ENCODE results near the gene NCKAP1. TPM values are rescaled to one million over a fixed set of nuclear protein-coding genes. Genes with fewer than 3 reads are reported as not detected.

The NCKAP1 gene
- total and polyA plus RNA-seq, 2 of the 4 experiments (the other 2 are of a cell fraction): 91.1 to 160 TPM

DNA sequence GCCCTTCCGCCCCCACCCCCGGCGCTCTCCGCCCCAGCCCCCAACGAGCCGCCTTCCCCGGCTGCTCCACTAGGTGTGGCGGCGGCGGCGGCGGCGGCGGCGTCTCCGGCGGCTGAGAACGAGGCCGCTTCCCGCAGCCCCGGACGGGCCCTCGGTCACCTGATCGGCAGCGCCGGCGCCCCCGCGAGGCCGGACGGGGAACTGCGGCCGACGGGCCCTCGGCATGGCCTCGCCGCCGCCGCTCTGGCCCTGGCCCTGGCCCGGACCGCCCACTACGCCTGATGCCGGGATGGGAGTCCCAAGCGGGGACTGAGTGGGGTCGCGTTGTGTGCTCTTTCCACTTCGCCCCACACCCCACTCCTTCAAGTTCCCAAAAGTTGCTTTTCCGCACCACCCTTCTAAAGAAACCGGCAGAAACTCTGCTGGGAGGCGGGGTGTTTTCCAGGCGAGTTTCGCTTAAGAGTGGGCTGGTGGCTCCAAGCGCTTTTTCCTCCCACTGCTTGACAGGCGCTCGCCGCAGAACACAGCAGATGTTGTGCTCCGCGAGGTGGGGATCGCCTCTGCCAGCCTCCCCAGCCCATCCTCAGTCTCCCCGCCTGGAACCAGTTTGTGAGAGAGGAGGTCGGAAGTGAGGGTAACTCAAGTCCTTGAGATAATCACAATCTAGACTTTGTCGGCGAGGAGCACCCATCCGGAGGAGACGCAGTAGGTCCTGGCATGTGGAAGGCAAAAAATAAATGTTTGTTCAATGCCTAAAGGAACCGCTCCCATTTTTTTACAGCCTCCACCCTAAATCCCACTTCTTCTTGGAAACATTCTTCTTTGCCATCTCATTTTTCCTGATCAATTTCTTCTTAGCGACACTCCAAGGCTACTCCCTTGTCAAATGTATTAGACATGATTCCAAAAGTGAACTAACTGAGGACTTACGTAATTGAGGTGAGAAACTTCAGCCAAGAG lies at the start of gene NCKAP1 (continued):
- TF ChIP-seq, protein P1, sequence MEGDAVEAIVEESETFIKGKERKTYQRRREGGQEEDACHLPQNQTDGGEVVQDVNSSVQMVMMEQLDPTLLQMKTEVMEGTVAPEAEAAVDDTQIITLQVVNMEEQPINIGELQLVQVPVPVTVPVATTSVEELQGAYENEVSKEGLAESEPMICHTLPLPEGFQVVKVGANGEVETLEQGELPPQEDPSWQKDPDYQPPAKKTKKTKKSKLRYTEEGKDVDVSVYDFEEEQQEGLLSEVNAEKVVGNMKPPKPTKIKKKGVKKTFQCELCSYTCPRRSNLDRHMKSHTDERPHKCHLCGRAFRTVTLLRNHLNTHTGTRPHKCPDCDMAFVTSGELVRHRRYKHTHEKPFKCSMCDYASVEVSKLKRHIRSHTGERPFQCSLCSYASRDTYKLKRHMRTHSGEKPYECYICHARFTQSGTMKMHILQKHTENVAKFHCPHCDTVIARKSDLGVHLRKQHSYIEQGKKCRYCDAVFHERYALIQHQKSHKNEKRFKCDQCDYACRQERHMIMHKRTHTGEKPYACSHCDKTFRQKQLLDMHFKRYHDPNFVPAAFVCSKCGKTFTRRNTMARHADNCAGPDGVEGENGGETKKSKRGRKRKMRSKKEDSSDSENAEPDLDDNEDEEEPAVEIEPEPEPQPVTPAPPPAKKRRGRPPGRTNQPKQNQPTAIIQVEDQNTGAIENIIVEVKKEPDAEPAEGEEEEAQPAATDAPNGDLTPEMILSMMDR (conservative IDR thresholded peaks at IDR 0.05; ENCODE audit: low read depth, low read length): peak; percentile 86
- TF ChIP-seq POLR2A (IDR thresholded peaks at IDR 0.05; ENCODE audit: low read depth, low read length) (no peak), NFE2L2 (IDR thresholded peaks at IDR 0.05; ENCODE audit: low read depth, low read length) (no peak), RAD21 (IDR thresholded peaks at IDR 0.05; ENCODE audit: low read length) (peak; percentile 39; the same call in 1 of the 2 replicates), CEBPB (IDR thresholded peaks at IDR 0.05; ENCODE audit: low read depth, low read length) (no peak), RCOR1 (IDR thresholded peaks at IDR 0.05; ENCODE audit: insufficient replicate concordance, low read length) (no peak)
- TF ChIP-seq, protein P2, sequence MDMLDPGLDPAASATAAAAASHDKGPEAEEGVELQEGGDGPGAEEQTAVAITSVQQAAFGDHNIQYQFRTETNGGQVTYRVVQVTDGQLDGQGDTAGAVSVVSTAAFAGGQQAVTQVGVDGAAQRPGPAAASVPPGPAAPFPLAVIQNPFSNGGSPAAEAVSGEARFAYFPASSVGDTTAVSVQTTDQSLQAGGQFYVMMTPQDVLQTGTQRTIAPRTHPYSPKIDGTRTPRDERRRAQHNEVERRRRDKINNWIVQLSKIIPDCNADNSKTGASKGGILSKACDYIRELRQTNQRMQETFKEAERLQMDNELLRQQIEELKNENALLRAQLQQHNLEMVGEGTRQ (IDR thresholded peaks at IDR 0.05; ENCODE audit: low read depth, low read length): peak; percentile 89
- TF ChIP-seq, protein P3, sequence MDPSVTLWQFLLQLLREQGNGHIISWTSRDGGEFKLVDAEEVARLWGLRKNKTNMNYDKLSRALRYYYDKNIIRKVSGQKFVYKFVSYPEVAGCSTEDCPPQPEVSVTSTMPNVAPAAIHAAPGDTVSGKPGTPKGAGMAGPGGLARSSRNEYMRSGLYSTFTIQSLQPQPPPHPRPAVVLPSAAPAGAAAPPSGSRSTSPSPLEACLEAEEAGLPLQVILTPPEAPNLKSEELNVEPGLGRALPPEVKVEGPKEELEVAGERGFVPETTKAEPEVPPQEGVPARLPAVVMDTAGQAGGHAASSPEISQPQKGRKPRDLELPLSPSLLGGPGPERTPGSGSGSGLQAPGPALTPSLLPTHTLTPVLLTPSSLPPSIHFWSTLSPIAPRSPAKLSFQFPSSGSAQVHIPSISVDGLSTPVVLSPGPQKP (IDR thresholded peaks at IDR 0.05; ENCODE audit: borderline replicate concordance, low read depth, low read length): no peak
